Upper lobe of left lung (tissue), 4 donors: ENCODE data around the gene PEMT.

Experiments used
- EP300 ChIP-seq, 4 donors: sonication (generic); formaldehyde crosslinking; IDR thresholded peaks; one replicate each; pipeline ENCODE4 v1.5.1; 2017; ENCODE audit warnings: antibody characterized with exemption in 4 of 4, control low read depth in 2 of 4
- POLR2A ChIP-seq, 4 donors: fragments of 450-650 bp; IDR thresholded peaks; one replicate each; pipeline ENCODE4 v1.5.1; 2016 to 2017; ENCODE audit warnings: antibody characterized with exemption in 4 of 4, mild to moderate bottlenecking in 2 of 4
- POLR2AphosphoS5 ChIP-seq, 2 donors: sonication (generic); formaldehyde crosslinking; IDR thresholded peaks; one replicate each; pipeline ENCODE4 v1.5.1; 2017; ENCODE audit warnings: antibody characterized with exemption in 2 of 2
- TF ChIP-seq, protein P1 (sequence below), 6 experiments: fragments of 450-650 bp in 4 of 6; fragments of 200-600 bp in 2 of 6; sonication (generic) in 2 of 6; IDR thresholded peaks; one replicate each; pipeline ENCODE4 v1.5.1; 2016 to 2019; ENCODE audit warnings: antibody characterized with exemption in 6 of 6

DNA sequence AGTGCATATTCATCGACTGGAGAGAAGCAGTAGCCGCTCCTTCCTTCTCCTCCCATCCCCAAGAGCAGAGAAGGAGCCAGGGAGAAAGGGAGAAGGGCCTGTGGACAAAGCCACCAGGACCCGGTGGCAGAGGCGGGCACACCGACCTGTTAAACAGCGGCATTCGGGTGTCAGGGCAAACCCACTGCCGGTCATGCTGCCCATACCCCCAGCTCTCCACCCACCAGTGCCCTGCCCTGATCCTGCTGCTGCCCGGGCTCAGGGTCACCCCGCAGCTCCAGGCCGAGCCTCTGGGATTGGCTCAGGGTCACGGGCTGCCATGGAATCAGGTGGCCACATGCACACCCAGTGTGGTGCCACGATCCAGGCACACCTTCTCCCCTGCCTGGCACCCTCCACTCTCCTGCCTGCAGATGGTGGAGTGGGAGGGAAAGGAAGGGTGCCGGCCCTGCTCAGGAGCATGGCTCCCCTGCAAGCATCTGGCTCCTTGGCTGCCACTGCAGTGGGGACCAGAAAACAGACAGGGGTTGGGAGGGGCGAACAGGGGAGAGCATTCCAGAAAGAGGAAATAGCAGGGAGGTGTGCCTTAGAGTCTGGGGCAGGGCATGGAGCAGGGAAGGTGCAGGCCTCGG, 77.0 kb downstream of the PEMT start:
- TF ChIP-seq, protein P1, sequence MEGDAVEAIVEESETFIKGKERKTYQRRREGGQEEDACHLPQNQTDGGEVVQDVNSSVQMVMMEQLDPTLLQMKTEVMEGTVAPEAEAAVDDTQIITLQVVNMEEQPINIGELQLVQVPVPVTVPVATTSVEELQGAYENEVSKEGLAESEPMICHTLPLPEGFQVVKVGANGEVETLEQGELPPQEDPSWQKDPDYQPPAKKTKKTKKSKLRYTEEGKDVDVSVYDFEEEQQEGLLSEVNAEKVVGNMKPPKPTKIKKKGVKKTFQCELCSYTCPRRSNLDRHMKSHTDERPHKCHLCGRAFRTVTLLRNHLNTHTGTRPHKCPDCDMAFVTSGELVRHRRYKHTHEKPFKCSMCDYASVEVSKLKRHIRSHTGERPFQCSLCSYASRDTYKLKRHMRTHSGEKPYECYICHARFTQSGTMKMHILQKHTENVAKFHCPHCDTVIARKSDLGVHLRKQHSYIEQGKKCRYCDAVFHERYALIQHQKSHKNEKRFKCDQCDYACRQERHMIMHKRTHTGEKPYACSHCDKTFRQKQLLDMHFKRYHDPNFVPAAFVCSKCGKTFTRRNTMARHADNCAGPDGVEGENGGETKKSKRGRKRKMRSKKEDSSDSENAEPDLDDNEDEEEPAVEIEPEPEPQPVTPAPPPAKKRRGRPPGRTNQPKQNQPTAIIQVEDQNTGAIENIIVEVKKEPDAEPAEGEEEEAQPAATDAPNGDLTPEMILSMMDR (IDR thresholded peaks at IDR 0.05), result no peak
- TF ChIP-seq POLR2A (IDR thresholded peaks at IDR 0.05), result no peak
- no peak for TF ChIP-seq EP300 (IDR thresholded peaks at IDR 0.05)
- no peak for TF ChIP-seq POLR2AphosphoS5 (IDR thresholded peaks at IDR 0.05)
